K562 (cell line): ENCODE results near the gene ORAI3. TPM values are rescaled to one million over a fixed set of nuclear protein-coding genes. Genes with fewer than 3 reads are reported as not detected.
A peak's percentile ranks its signal among the peaks of the same experiment; 100 is the strongest.

Experiments
- ADNP ChIP-seq: fragments of 200-800 bp; sonication (Bioruptor generic); IDR thresholded peaks from 2 replicates; pipeline ENCODE4 v1.6.1; 2016; ENCODE audit warnings: missing genetic modification characterization, missing compliant biosample characterization
- ARNT ChIP-seq, 2 experiments: fragments of 450-650 bp; IDR thresholded peaks; 2 replicates each; pipeline ENCODE4 v1.6.1; 2016; ENCODE audit warnings: mild to moderate bottlenecking in 1 of 2
- ASH1L ChIP-seq: fragments of 450-650 bp; IDR thresholded peaks from 2 replicates; pipeline ENCODE4 v1.6.1; 2018; ENCODE audit warnings: borderline replicate concordance, mild to moderate bottlenecking, low read depth; ENCODE audit not compliant: partially characterized antibody
- BRD4 ChIP-seq: fragments of 200-600 bp; sonication (generic); IDR thresholded peaks from 2 replicates; pipeline ENCODE4 v1.6.1; 2017; ENCODE audit warnings: inconsistent platforms
- BRF1 ChIP-seq: IDR thresholded peaks from 3 replicates; pipeline ENCODE4 v1.6.1; 2011; ENCODE audit warnings: borderline replicate concordance, mild to moderate bottlenecking; ENCODE audit not compliant: insufficient read length; ENCODE audit errors: extremely low read depth
- CBX1 ChIP-seq: sonication (generic); IDR thresholded peaks from 2 replicates; pipeline ENCODE4 v1.6.1; 2016; ENCODE audit warnings: antibody characterized with exemption, low read depth, mild to moderate bottlenecking
- CHD1 ChIP-seq: fragments of 200-600 bp; sonication (generic); IDR thresholded peaks from one replicate; pipeline ENCODE4 v1.6.1; 2012; ENCODE audit warnings: mild to moderate bottlenecking, moderate library complexity, low read length, inconsistent platforms
- GABPA ChIP-seq: fragments of 200-800 bp; sonication (Bioruptor generic); conservative IDR thresholded peaks from 2 replicates; pipeline ENCODE4 v1.6.1; 2016; ENCODE audit warnings: low read depth, missing genetic modification characterization, missing compliant biosample characterization
- HMG20B ChIP-seq: fragments of 250-450 bp; sonication (Bioruptor Pico); IDR thresholded peaks from 2 replicates; pipeline ENCODE4 v1.5.0; 2021; ENCODE audit warnings: mild to moderate bottlenecking
- KDM2B ChIP-seq: fragments of 250-450 bp; sonication (Bioruptor Pico); IDR thresholded peaks from 2 replicates; pipeline ENCODE4 v1.8.0; 2021; ENCODE audit warnings: mild to moderate bottlenecking, moderate library complexity
- KLF13 ChIP-seq: fragments of 450-650 bp; IDR thresholded peaks from 2 replicates; pipeline ENCODE4 v1.6.1; 2016; ENCODE audit warnings: missing genetic modification characterization, low read depth, mild to moderate bottlenecking, missing compliant biosample characterization, moderate library complexity, borderline replicate concordance
- MCM5 ChIP-seq: fragments of 450-650 bp; IDR thresholded peaks from 2 replicates; pipeline ENCODE4 v1.6.1; 2016; ENCODE audit warnings: low read depth
- SAP30 ChIP-seq: fragments of 200-600 bp; sonication (generic); IDR thresholded peaks from 2 replicates; pipeline ENCODE4 v1.6.1; 2012; ENCODE audit warnings: borderline replicate concordance, low read depth, mild to moderate bottlenecking, moderate library complexity, low read length, control low read depth, inconsistent platforms; ENCODE audit not compliant: insufficient read depth, poor library complexity, severe bottlenecking
- SREBF2 ChIP-seq: sonication (generic); formaldehyde crosslinking; IDR thresholded peaks from 2 replicates; pipeline ENCODE4 v1.4.0; 2020; ENCODE audit warnings: mild to moderate bottlenecking, missing genetic modification reagents
- TBL1XR1 ChIP-seq, 2 experiments: IDR thresholded peaks; 2 replicates each; pipeline ENCODE4 v1.6.1; 2012; ENCODE audit warnings: improper control_type of control experiment in 2 of 2, low read length in 2 of 2, mild to moderate bottlenecking in 1 of 2
- TBP ChIP-seq: optimal IDR thresholded peaks from 2 replicates; pipeline ENCODE3; 2011; ENCODE audit warnings: low read depth, low read length, improper control_type of control experiment
- TCF3 ChIP-seq: sonication (generic); formaldehyde crosslinking; IDR thresholded peaks from 2 replicates; pipeline ENCODE4 v1.4.0; 2020; ENCODE audit warnings: mild to moderate bottlenecking, missing genetic modification reagents
- YBX1 ChIP-seq: fragments of 450-650 bp; IDR thresholded peaks from 2 replicates; pipeline ENCODE4 v1.7.1; 2016; ENCODE audit warnings: mild to moderate bottlenecking
- ZNF316 ChIP-seq: fragments of 450-650 bp; IDR thresholded peaks from 2 replicates; pipeline ENCODE4 v1.6.1; 2016
- polyA plus RNA-seq, 8 experiments: library from polyadenylated mRNA; depleted of rRNA in 4 of 8; stranded (reverse) in 5 of 8; unstranded in 3 of 8; fragments of >200 nt; fragmentation: Nextera tagmentation in 2 of 8; fragmentation: Illumina TruSeq in 1 of 8; extraction: Ambion mirVana in 2 of 8; extraction: Trizol in 1 of 8; gene quantifications; 2 replicates each; pipeline versions ENCODE4 v1.2.1 to v1.2.3, GENCODE V29; 2011 to 2014; ENCODE audit warnings: inconsistent platforms in 1 of 8, missing spikeins in 1 of 8
- total RNA-seq, 7 experiments: library from RNA; depleted of rRNA in 6 of 7; stranded (reverse); fragments of >200 nt in 6 of 7; fragmentation: Illumina TruSeq in 2 of 7; extraction: Trizol in 2 of 7; gene quantifications; 2 replicates each; pipeline versions ENCODE4 v1.2.1 to v1.2.3, GENCODE V29; 2011 to 2021; ENCODE audit warnings: low replicate concordance in 1 of 7
- TF ChIP-seq, protein P1 (sequence below): fragments of 250-450 bp; sonication (Bioruptor Pico); IDR thresholded peaks from 2 replicates; pipeline ENCODE4 v1.5.0; 2020; ENCODE audit warnings: mild to moderate bottlenecking
- TF ChIP-seq, protein P2 (sequence below), 2 experiments: fragments of 450-650 bp; IDR thresholded peaks; 2 replicates each; pipeline ENCODE4 v1.6.1; 2016
- TF ChIP-seq, protein P3 (sequence below): fragments of 250-450 bp; sonication (Bioruptor Pico); IDR thresholded peaks from 2 replicates; pipeline ENCODE4 v1.8.0; 2021; ENCODE audit warnings: moderate library complexity, mild to moderate bottlenecking, inconsistent platforms
- TF ChIP-seq, protein P4 (sequence below): fragments of 250-450 bp; sonication (Bioruptor Pico); IDR thresholded peaks from 2 replicates; pipeline ENCODE4 v1.4.0; 2020; ENCODE audit warnings: borderline replicate concordance

The ORAI3 gene
- total and polyA plus RNA-seq, 9 of the 15 experiments (the other 6 are each of a cell fraction or from before 2014, with no cell fraction given): 4.9 to 23.3 (median 14.1) TPM

DNA sequence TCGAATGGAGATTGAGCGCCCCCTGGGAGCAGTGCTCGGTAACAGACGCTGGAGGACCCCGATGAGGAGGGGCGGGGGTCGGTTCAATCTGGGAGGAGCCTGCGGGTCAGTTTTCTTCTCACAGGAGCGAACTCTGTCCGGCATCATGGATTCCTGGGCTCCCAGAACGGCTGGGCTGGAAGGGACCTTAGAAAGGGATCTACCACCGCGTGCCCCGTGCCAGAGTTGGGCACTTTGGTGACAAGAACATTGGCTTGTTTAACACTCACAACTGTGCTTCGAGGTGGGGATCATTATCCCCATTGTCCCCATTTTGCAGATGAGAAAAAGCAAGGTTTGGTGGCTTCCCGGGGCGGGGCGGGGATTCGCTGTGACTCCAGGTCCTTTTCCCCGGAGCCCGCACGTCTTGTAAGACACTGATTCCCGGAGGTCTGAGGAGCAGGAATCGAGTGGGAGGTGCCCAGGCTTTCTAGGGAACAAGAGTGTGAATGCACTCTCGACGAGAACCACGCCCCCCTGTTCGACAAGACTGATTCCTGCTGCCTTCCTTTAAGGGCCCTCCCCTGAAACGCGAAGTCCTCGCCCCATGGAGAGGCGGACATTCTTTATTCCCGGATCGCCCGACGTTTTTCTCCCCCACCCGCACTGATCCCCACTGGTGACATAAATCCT is 27.0 kb upstream of the ORAI3 start (continued):
- TF ChIP-seq, protein P1, sequence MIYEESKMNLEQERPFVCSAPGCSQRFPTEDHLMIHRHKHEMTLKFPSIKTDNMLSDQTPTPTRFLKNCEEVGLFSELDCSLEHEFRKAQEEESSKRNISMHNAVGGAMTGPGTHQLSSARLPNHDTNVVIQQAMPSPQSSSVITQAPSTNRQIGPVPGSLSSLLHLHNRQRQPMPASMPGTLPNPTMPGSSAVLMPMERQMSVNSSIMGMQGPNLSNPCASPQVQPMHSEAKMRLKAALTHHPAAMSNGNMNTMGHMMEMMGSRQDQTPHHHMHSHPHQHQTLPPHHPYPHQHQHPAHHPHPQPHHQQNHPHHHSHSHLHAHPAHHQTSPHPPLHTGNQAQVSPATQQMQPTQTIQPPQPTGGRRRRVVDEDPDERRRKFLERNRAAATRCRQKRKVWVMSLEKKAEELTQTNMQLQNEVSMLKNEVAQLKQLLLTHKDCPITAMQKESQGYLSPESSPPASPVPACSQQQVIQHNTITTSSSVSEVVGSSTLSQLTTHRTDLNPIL (CRISPR knock-in tag): no peak
- TF ChIP-seq MCM5 (no peak), TCF3 (CRISPR knock-in tag) (no peak), BRF1 (no peak), BRD4 (no peak), ASH1L (no peak), GABPA (tag) (no peak), ADNP (tag) (peak; percentile 97), TBP (peak; percentile 24), KDM2B (CRISPR knock-in tag) (no peak), CHD1 (peak; percentile 60), SREBF2 (no peak), CBX1 (peak; percentile 97), ARNT (IDR thresholded peaks at IDR 0.05) (0 out of 4 replicates have a peak, but pooled peaks of 1 of the 2 experiments have one; percentile 9), SAP30 (peak; percentile 69), TBL1XR1 (IDR thresholded peaks at IDR 0.05; ENCODE audit: low read length in 2 of 2) (no peak), ZNF316 (no peak), YBX1 (no peak), KLF13 (tag) (peak; percentile 73), HMG20B (no peak)
- TF ChIP-seq, protein P2, sequence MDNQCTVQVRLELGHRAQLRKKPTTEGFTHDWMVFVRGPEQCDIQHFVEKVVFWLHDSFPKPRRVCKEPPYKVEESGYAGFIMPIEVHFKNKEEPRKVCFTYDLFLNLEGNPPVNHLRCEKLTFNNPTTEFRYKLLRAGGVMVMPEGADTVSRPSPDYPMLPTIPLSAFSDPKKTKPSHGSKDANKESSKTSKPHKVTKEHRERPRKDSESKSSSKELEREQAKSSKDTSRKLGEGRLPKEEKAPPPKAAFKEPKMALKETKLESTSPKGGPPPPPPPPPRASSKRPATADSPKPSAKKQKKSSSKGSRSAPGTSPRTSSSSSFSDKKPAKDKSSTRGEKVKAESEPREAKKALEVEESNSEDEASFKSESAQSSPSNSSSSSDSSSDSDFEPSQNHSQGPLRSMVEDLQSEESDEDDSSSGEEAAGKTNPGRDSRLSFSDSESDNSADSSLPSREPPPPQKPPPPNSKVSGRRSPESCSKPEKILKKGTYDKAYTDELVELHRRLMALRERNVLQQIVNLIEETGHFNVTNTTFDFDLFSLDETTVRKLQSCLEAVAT (IDR thresholded peaks at IDR 0.05): peak in 1 of 2 experiments; percentile 92; a peak in 2 of 4 replicates
- TF ChIP-seq, protein P3, sequence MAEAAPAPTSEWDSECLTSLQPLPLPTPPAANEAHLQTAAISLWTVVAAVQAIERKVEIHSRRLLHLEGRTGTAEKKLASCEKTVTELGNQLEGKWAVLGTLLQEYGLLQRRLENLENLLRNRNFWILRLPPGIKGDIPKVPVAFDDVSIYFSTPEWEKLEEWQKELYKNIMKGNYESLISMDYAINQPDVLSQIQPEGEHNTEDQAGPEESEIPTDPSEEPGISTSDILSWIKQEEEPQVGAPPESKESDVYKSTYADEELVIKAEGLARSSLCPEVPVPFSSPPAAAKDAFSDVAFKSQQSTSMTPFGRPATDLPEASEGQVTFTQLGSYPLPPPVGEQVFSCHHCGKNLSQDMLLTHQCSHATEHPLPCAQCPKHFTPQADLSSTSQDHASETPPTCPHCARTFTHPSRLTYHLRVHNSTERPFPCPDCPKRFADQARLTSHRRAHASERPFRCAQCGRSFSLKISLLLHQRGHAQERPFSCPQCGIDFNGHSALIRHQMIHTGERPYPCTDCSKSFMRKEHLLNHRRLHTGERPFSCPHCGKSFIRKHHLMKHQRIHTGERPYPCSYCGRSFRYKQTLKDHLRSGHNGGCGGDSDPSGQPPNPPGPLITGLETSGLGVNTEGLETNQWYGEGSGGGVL (CRISPR knock-in tag): no peak
- TF ChIP-seq, protein P4, sequence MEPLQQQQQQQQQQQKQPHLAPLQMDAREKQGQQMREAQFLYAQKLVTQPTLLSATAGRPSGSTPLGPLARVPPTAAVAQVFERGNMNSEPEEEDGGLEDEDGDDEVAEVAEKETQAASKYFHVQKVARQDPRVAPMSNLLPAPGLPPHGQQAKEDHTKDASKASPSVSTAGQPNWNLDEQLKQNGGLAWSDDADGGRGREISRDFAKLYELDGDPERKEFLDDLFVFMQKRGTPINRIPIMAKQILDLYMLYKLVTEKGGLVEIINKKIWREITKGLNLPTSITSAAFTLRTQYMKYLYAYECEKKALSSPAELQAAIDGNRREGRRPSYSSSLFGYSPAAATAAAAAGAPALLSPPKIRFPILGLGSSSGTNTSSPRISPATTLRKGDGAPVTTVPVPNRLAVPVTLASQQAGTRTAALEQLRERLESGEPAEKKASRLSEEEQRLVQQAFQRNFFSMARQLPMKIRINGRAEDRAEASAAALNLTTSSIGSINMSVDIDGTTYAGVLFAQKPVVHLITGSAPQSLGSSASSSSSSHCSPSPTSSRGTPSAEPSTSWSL: no peak
